ACHN (cell line): ENCODE measurements around the gene SFRP2.

ENCODE experiments used
- DNase-seq: peaks from one replicate; pipeline ENCODE4 v3.0.0-alpha.2; 2015
- in situ Hi-C: cut with HindIII; loops from 2 replicates; pipeline ENCODE4 v1.10.0; 2017; ENCODE audit warnings: low sequenced_read_pairs, low pct_ligation_motif_present, low pct_unique_long_range_greater_than_20kb

Gene SFRP2

GRCh38 chr4:153747406-153747955 is 41.4 kb downstream of the SFRP2 start:
- DNase-seq: no peak
- in situ Hi-C loops: no loop called here

GRCh38 chr4:153745651-153746050 is 43.2 kb downstream of the SFRP2 start:
- in situ Hi-C loops: no loop called here
- DNase-seq: no peak

DNA sequence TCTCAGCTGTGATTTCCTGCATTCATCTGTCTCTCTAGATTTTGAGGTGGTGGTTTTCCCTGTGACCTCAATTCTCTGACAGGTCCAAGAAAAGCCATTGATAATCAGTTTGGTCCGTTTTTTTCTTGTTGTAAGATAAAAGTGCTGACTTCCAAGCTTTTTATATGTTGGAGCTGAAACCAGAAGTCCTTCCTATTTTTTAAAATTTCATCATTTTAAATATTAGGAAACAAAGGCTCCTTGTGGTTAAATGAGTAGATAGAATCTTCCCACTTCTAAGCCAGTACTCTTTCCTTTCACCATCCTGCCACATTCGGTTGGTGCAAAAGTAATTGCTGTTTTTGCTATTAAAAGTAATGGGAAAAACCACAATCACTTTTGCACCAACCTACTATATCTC is 47.3 kb downstream of the SFRP2 start:
- DNase-seq: no peak
- in situ Hi-C loops: no loop called here

- in situ Hi-C loops: no loop called here
- no peak for DNase-seq
Observed at GRCh38 chr4:153735906-153736461, 52.9 kb downstream of the SFRP2 start.

DNA sequence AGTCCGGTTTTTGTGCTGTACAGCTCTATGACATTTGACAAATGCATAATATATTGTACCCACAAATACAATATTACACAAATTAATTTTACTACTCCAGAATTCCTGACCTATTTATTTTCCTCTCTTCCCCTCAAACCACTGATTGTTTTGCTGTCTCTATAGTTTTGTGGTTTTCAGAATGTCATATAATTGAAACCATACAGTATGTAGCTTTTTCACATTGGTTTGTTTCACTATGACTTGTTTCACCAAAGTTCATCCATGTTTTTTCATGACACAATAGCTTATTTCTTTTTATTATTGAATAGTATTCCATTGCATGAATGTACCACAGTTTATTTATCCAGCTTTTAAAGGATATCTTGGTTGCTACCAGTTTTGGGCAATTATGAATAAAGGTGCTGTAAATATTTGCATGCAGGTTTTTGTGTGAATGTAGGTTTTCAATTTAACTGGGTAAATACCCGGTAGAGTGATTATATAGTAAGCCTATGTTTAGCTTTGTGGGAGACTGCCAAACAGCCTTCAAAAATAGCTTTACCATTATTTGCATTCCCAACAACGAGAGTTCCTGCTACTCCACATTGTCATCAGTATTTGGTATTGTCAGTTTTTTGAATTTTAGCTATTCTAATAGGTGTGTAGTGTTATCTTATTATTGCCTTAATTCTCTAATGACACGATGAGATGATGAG is 55.0 kb downstream of the SFRP2 start:
- in situ Hi-C loops: no loop called here
- DNase-seq: no peak

DNA sequence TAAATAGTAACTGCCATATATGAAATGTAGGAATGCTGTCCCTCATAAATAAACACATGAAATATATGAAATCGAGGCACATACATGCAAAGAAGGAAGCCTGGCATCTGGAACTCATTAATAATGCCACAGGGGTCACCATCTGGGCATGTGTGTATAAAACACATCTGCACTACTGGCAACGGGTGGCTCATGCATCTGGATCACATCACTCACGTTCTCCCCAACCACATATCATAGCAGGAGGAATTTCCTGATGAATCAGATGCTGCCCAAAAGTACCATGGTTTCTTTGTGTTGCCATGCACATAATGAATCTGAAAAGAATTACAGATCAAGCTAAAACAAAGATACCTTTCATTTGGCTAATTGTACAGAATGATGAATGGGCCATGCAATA is 57.6 kb downstream of the SFRP2 start:
- in situ Hi-C loops: no loop called here
- no peak for DNase-seq
